PFSK-1 (cell line): ENCODE data around the gene PCSK5.

ENCODE experiments used
- FOXP2 ChIP-seq: optimal IDR thresholded peaks from 2 replicates; pipeline ENCODE3; 2011; ENCODE audit warnings: borderline replicate concordance, control low read depth, inconsistent platforms; ENCODE audit not compliant: insufficient read depth; ENCODE audit errors: extremely low read length, extremely low read depth
- POLR2AphosphoS5 ChIP-seq: IDR thresholded peaks from 2 replicates; pipeline ENCODE4 v1.6.1; 2012; ENCODE audit warnings: low read depth, mild to moderate bottlenecking, control low read depth, low read length, moderate library complexity
- REST ChIP-seq, 2 experiments: IDR thresholded peaks; 2 replicates each; pipeline versions ENCODE4 v1.6.1 to v1.8.0; 2011 to 2012; ENCODE audit warnings: low read depth in 2 of 2, low read length in 2 of 2, control low read depth in 1 of 2, inconsistent platforms in 1 of 2, mild to moderate bottlenecking in 1 of 2, moderate library complexity in 1 of 2; ENCODE audit not compliant: insufficient read depth in 1 of 2
- SIN3A ChIP-seq: IDR thresholded peaks from 2 replicates; pipeline ENCODE4 v1.6.1; 2012; ENCODE audit warnings: mild to moderate bottlenecking, low read length, moderate library complexity, borderline replicate concordance; ENCODE audit not compliant: insufficient read depth
- TAF1 ChIP-seq: IDR thresholded peaks from 2 replicates; pipeline ENCODE4 v1.6.1; 2012; ENCODE audit warnings: low read length, control low read depth, borderline replicate concordance; ENCODE audit not compliant: insufficient read depth

- TF ChIP-seq SIN3A = no peak
- TF ChIP-seq TAF1 = no peak
- no peak for TF ChIP-seq POLR2AphosphoS5
- no peak for TF ChIP-seq REST (IDR thresholded peaks at IDR 0.05; ENCODE audit: insufficient read depth in 1 of 2, low read depth in 2 of 2, low read length in 2 of 2)
- TF ChIP-seq FOXP2 = no peak
Observed at GRCh38 chr9:76363032-76363395, 472.5 kb downstream of the PCSK5 start.
